Mesendoderm (in vitro differentiated cells): Measurements from ENCODE around the gene TET2.

Source experiments
- DNase-seq: peaks from one replicate; pipeline ENCODE4 v3.0.0; 2013
- H2AK5ac ChIP-seq: 2 replicates; pipeline ENCODE4 v1.6.1; 2013; ENCODE audit warnings: low read length, inconsistent platforms
- H2BK120ac ChIP-seq: 2 replicates; pipeline ENCODE4 v1.6.1; 2013; ENCODE audit warnings: low read depth, mild to moderate bottlenecking, low read length, moderate library complexity, mixed read lengths
- H2BK15ac ChIP-seq: replicated peaks from 2 replicates; pipeline ENCODE4 v1.6.1; 2013; ENCODE audit warnings: low read depth, mild to moderate bottlenecking, moderate library complexity
- H2BK5ac ChIP-seq: 2 replicates; pipeline ENCODE4 v1.6.1; 2013; ENCODE audit warnings: low read length, inconsistent platforms
- H3K18ac ChIP-seq: 2 replicates; pipeline ENCODE4 v1.6.1; 2013; ENCODE audit warnings: mild to moderate bottlenecking, low read length, mixed read lengths
- H3K23ac ChIP-seq: one replicate; pipeline ENCODE4 v1.6.1; 2013; ENCODE audit warnings: low read length
- H3K27ac ChIP-seq: 2 replicates; pipeline ENCODE4 v1.5.1; 2013; ENCODE audit warnings: low read depth, mild to moderate bottlenecking, inconsistent platforms, low read length, moderate library complexity
- H3K27me3 ChIP-seq: 2 replicates; pipeline ENCODE4 v1.6.1; 2013; ENCODE audit warnings: low read length, control low read depth, mild to moderate bottlenecking, inconsistent platforms; ENCODE audit not compliant: insufficient read depth, poor library complexity
- H3K36me3 ChIP-seq: 2 replicates; pipeline ENCODE4 v1.6.1; 2013; ENCODE audit warnings: low read length, inconsistent platforms; ENCODE audit not compliant: control insufficient read depth, insufficient read depth
- H3K4ac ChIP-seq: one replicate; pipeline ENCODE4 v1.6.1; 2013; ENCODE audit warnings: low read depth, mild to moderate bottlenecking, low read length, moderate library complexity
- H3K4me1 ChIP-seq: 2 replicates; pipeline ENCODE4 v1.6.1; 2013; ENCODE audit warnings: low read depth, low read length, inconsistent platforms; ENCODE audit not compliant: control insufficient read depth
- H3K4me2 ChIP-seq: 2 replicates; pipeline ENCODE4 v1.6.1; 2013; ENCODE audit warnings: low read length
- H3K4me3 ChIP-seq: 2 replicates; pipeline ENCODE4 v1.5.1; 2013; ENCODE audit warnings: mild to moderate bottlenecking, low read length
- H3K56ac ChIP-seq: one replicate; pipeline ENCODE4 v1.6.1; 2013; ENCODE audit warnings: low read length
- H3K79me1 ChIP-seq: 2 replicates; pipeline ENCODE4 v1.6.1; 2013; ENCODE audit warnings: low read length, inconsistent platforms
- H3K79me2 ChIP-seq: 2 replicates; pipeline ENCODE4 v1.6.1; 2013; ENCODE audit warnings: mild to moderate bottlenecking, low read length; ENCODE audit not compliant: control insufficient read depth, insufficient read depth
- H3K9ac ChIP-seq: 2 replicates; pipeline ENCODE4 v1.6.1; 2013; ENCODE audit warnings: low read length, inconsistent platforms
- H4K5ac ChIP-seq: one replicate; pipeline ENCODE4 v1.6.1; 2013; ENCODE audit warnings: low read length
- H4K8ac ChIP-seq: one replicate; pipeline ENCODE4 v1.6.1; 2013; ENCODE audit warnings: low read depth, mild to moderate bottlenecking, control low read depth, low read length, moderate library complexity
- WGBS: extraction: QIAGEN DNeasy Blood & Tissue Kit; methylation state at CpG from one replicate; pipeline ENCODE4 v1.1.7; 2013; ENCODE audit warnings: low lambda C conversion rate, missing lambda C conversion rate; ENCODE audit not compliant: insufficient coverage; ENCODE audit errors: extremely low coverage; 5-methylcytosine and 5-hydroxymethylcytosine counted together

The TET2 gene

DNA sequence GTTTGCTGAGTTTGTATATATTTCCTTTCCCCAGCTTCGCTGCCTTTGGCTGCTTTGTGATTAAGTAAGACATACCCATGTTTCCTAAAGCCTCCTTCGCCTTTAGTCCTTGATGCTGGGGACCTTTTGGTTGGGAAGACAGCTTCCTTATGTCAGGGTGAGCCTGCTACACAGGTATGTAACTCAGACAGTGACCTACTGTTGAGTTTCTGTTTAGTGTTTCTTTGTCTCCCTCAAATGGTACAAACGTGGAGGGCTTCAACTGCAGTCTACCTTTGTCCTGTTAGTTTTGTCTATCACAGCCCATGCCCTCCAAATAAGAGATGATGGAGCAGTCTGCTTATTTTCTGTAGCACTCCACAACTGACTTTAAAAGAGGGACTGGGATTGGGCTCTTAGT is 59.5 kb downstream of the TET2 start:
- WGBS = no CpG with 5 or more reads among the region's 3 CpGs
- Histone ChIP-seq H3K56ac (no peak overlapping the region), H3K18ac (no peak overlapping the region), H2BK15ac (no peak overlapping the region), H3K23ac (no peak overlapping the region), H2AK5ac (no peak overlapping the region), H4K5ac (no peak overlapping the region), H3K4me1 (no peaks in the 10 kb centered on the region), H3K4ac (no peak overlapping the region), H3K9ac (no peak overlapping the region), H4K8ac (no peak overlapping the region), H2BK5ac (no peak overlapping the region), H3K27ac (no peak overlapping the region), H3K4me2 (no peak overlapping the region), H3K36me3 (no peaks in the 10 kb centered on the region), H3K79me1 (no peaks in the 10 kb centered on the region), H2BK120ac (no peak overlapping the region), H3K79me2 (no peaks in the 10 kb centered on the region), H3K4me3 (no peak overlapping the region), H3K27me3 (no peaks in the 10 kb centered on the region)
- DNase-seq = no peak

DNA sequence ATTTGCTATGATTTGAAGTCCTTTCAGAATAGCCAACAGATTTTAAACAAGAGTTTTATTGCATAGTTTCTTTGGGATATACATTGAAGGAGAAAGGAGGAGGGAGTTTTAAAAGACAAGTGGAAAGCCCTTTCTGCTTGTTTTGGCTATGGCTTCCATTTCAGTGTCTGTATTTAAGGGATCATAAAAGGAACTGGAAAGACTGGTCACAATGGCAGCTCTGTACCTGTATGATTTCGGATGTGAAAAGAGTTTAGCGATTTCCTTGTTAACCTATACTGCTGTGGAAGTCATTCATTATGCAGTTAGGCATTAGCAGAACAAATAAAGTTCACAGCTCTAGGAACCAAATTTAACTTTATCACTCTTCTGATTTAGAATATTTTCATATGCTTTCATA is 60.7 kb downstream of the TET2 start:
- H3K4me1 ChIP-seq = no peaks in the 10 kb centered on the region
- no peak overlapping the region for H3K4me2 ChIP-seq
- no peaks in the 10 kb centered on the region for H3K79me2 ChIP-seq
- no peak for DNase-seq
- H3K27ac ChIP-seq = no peak overlapping the region
- H2BK15ac ChIP-seq = no peak overlapping the region
- no peaks in the 10 kb centered on the region for H3K79me1 ChIP-seq
- H3K36me3 ChIP-seq = no peaks in the 10 kb centered on the region
- no peak overlapping the region for H3K56ac ChIP-seq
- H3K18ac ChIP-seq = no peak overlapping the region
- no peak overlapping the region for H2AK5ac ChIP-seq
- no peak overlapping the region for H4K5ac ChIP-seq
- no peak overlapping the region for H4K8ac ChIP-seq
- no CpG with 5 or more reads among the region's 2 CpGs for WGBS
- H3K4ac ChIP-seq = no peak overlapping the region
- no peak overlapping the region for H2BK120ac ChIP-seq
- H3K4me3 ChIP-seq = no peak overlapping the region
- H3K23ac ChIP-seq = no peak overlapping the region
- H3K9ac ChIP-seq = no peak overlapping the region
- H2BK5ac ChIP-seq = no peak overlapping the region
- no peaks in the 10 kb centered on the region for H3K27me3 ChIP-seq

DNA sequence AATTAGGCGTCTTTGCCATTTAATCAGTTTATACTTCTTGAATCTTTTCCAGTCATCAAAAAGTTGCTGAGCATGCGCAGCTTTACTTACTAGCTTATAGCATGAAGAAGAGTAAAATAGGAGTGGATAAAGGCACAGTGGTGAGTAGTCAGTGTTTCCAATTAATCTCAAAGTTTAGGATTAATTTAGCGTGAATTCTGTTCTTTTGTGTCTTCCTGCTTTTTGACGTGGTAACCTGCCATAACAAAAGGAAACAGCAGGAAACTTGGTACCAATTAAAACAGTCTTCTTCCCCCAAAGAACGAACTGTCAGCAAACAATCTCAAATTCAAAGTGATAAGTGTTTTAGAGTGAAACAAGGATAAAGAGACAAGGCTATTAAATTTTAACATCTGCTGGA is 61.9 kb downstream of the TET2 start:
- Histone ChIP-seq H3K56ac (no peak overlapping the region), H3K4me2 (no peak overlapping the region), H3K36me3 (no peaks in the 10 kb centered on the region), H3K4me1 (no peaks in the 10 kb centered on the region), H4K5ac (no peak overlapping the region), H3K9ac (no peak overlapping the region), H3K4ac (no peak overlapping the region), H2AK5ac (no peak overlapping the region), H2BK120ac (no peak overlapping the region), H4K8ac (no peak overlapping the region), H3K23ac (no peak overlapping the region), H2BK15ac (no peak overlapping the region), H3K18ac (no peak overlapping the region), H3K79me2 (no peaks in the 10 kb centered on the region), H3K4me3 (no peak overlapping the region), H3K79me1 (no peaks in the 10 kb centered on the region), H3K27ac (no peak overlapping the region), H2BK5ac (no peak overlapping the region), H3K27me3 (no peaks in the 10 kb centered on the region)
- no peak for DNase-seq
- no CpG with 5 or more reads among the region's 5 CpGs for WGBS

DNA sequence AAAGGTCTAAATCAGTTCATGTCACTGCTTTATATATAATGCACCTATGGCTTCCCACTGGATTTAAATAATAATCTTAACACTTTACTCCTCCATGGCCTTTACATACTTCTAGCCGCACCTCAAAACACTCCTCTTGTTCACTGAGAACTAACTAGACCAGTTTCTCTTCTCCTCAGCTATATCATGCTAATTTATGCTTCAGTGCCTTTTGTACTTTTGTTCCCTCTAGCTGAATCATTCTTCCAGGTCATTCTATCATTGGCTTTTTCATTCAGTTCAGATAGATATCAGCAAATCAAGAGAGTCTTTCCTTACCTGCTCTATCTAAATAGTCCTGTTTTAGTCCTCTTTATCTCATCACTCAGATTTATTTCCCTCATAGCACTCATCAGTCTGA is 64.2 kb downstream of the TET2 start:
- Histone ChIP-seq H3K4me2 (no peak overlapping the region), H2BK120ac (no peak overlapping the region), H3K23ac (no peak overlapping the region), H3K4me1 (no peaks in the 10 kb centered on the region), H3K27ac (no peak overlapping the region), H3K9ac (no peak overlapping the region), H3K18ac (no peak overlapping the region), H3K27me3 (no peaks in the 10 kb centered on the region), H3K4ac (no peak overlapping the region), H3K36me3 (no peaks in the 10 kb centered on the region), H3K79me1 (no peaks in the 10 kb centered on the region), H4K8ac (no peak overlapping the region), H4K5ac (no peak overlapping the region), H3K4me3 (no peak overlapping the region), H2BK5ac (no peak overlapping the region), H3K79me2 (no peaks in the 10 kb centered on the region), H2AK5ac (no peak overlapping the region), H3K56ac (no peak overlapping the region), H2BK15ac (no peak overlapping the region)
- no peak for DNase-seq
- no CpG with 5 or more reads among the region's 1 CpG for WGBS

DNA sequence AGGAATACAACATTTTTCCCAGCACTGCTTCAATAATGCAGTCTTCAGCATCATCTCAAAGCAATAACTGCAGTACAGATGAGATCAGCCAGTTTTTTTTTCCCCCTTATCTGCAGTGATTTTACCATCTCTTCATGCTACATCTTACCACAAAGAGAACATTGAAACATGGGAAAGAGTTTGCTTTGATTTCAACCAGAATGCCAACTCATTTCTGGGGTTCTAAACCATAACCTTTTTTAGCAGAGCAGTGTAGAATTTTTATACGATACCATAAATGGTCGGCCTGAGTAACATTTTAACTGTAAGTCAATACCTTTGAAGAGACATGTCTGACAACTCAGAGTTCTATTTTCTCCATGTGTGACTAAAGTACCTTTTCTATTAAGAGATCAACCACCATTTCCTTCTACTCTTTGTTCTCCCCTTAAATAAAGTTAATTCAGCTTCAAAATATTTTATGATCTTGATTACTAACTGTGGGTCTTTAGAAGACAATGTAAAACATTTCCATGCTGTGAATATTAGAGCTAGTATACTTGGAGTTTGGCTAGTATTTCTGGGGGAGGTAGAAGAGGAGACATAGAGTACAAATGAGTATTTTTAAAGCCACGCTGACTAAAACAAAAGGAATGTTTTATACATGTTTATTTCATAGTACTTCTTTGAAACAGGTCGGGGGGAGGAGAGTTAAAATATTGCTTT is 69.1 kb downstream of the TET2 start:
- Histone ChIP-seq H3K56ac (no peak overlapping the region), H3K18ac (no peak overlapping the region), H3K79me2 (no peaks in the 10 kb centered on the region), H3K79me1 (no peaks in the 10 kb centered on the region), H4K8ac (no peak overlapping the region), H3K4me2 (no peak overlapping the region), H3K27me3 (no peaks in the 10 kb centered on the region), H2AK5ac (no peak overlapping the region), H3K23ac (no peak overlapping the region), H3K4me1 (no peaks in the 10 kb centered on the region), H4K5ac (no peak overlapping the region), H2BK120ac (no peak overlapping the region), H3K4me3 (no peak overlapping the region), H2BK15ac (no peak overlapping the region), H3K4ac (no peak overlapping the region), H3K9ac (no peak overlapping the region), H3K27ac (no peak overlapping the region), H2BK5ac (no peak overlapping the region), H3K36me3 (no peaks in the 10 kb centered on the region)
- no CpG with 5 or more reads among the region's 4 CpGs for WGBS
- DNase-seq = no peak

DNA sequence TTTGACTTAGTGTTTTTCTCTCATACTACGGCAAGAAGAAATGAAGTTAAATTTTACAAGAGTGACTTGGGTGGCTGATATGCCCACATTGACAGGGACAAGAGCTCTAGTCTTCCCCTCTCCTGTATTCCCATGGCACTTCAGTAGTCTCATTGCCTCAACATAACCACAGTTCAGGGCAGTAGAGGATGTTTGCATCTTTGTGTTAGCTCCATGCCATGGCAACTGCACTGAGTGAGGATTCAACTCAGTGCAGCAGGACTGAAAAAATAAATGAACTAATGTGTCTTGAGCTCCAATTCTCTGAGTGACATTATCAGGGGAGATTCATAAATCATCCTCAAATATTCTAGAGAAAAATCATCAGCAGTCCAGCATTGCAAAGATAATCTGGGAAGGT is 78.8 kb downstream of the TET2 start:
- H3K4me3 ChIP-seq = no peak overlapping the region
- no peak for DNase-seq
- no CpG with 5 or more reads among the region's 1 CpG for WGBS
- H2BK5ac ChIP-seq = no peak overlapping the region
- no peak overlapping the region for H4K5ac ChIP-seq
- H3K4ac ChIP-seq = no peak overlapping the region
- no peak overlapping the region for H3K27ac ChIP-seq
- no peak overlapping the region for H2BK15ac ChIP-seq
- no peak overlapping the region for H3K56ac ChIP-seq
- no peak overlapping the region for H3K18ac ChIP-seq
- H3K9ac ChIP-seq = no peak overlapping the region
- no peak overlapping the region for H4K8ac ChIP-seq
- no peaks in the 10 kb centered on the region for H3K27me3 ChIP-seq
- no peaks in the 10 kb centered on the region for H3K4me1 ChIP-seq
- H3K79me2 ChIP-seq = no peaks in the 10 kb centered on the region
- no peak overlapping the region for H3K23ac ChIP-seq
- no peaks in the 10 kb centered on the region for H3K79me1 ChIP-seq
- H2AK5ac ChIP-seq = no peak overlapping the region
- no peak overlapping the region for H3K4me2 ChIP-seq
- H2BK120ac ChIP-seq = no peak overlapping the region
- no peaks in the 10 kb centered on the region for H3K36me3 ChIP-seq
